Testis (tissue), 3 donors: ENCODE results near the gene HOOK2. TPM values are rescaled to one million over a fixed set of nuclear protein-coding genes. Genes with fewer than 3 reads are reported as not detected.

Experiments used
- DNase-seq: peaks from one replicate; pipeline ENCODE4 v3.0.0-alpha.2; 2019
- H3K27ac ChIP-seq, 2 donors: fragments of 200-600 bp; sonication (generic); one replicate each; pipeline ENCODE4 v1.5.1; 2019
- H3K27me3 ChIP-seq: fragments of 200-600 bp; sonication (generic); one replicate; pipeline ENCODE4 v1.5.1; 2019
- H3K36me3 ChIP-seq: fragments of 200-600 bp; sonication (generic); one replicate; pipeline ENCODE4 v1.5.1; 2017; ENCODE audit warnings: low read depth; ENCODE audit errors: missing control alignments
- H3K4me1 ChIP-seq: fragments of 200-600 bp; sonication (generic); one replicate; pipeline ENCODE4 v1.5.1; 2019
- H3K4me3 ChIP-seq, 2 donors: fragments of 200-600 bp; sonication (generic); one replicate each; pipeline ENCODE4 v1.5.1; 2017 to 2019
- H3K9me3 ChIP-seq: fragments of 200-600 bp; sonication (generic); one replicate; pipeline ENCODE4 v1.5.1; 2017
- POLR2A ChIP-seq: fragments of 450-650 bp; IDR thresholded peaks from one replicate; pipeline ENCODE4 v1.6.1; 2017; ENCODE audit warnings: antibody characterized with exemption, mild to moderate bottlenecking, moderate library complexity
- WGBS, 2 donors: methylation state at CpG; one replicate each; pipeline ENCODE4 v1.1.5; 2018; 5-methylcytosine and 5-hydroxymethylcytosine counted together
- intact Hi-C: fragments of 100-400 bp; cut with DNase I; formaldehyde crosslinking; loops from one replicate; pipeline ENCODE4 v1.15.1; 2023; ENCODE audit warnings: low total_unique reads
- polyA plus RNA-seq: library from polyadenylated mRNA; stranded (reverse); fragments of 350-450 nt; fragmentation: Illumina TruSeq; extraction: RNeasy Lipid Tissue Mini Kit (QIAGEN cat#74804); gene quantifications from one replicate; pipeline ENCODE4 v1.2.3, GENCODE V29; 2014; ENCODE audit warnings: low read depth, low replicate concordance; ENCODE audit not compliant: insufficient read depth
- total RNA-seq, 2 donors: library from RNA; depleted of rRNA; stranded (reverse); fragments of >200 nt; gene quantifications; one replicate each; pipeline ENCODE4 v1.2.3, GENCODE V29; 2016
- TF ChIP-seq, protein P1 (sequence below), 3 experiments: fragments of 450-650 bp in 2 of 3; fragments of 200-600 bp in 1 of 3; sonication (generic) in 1 of 3; IDR thresholded peaks; one replicate each; pipeline ENCODE4 v1.5.1; 2016 to 2019; ENCODE audit warnings: antibody characterized with exemption in 3 of 3, mild to moderate bottlenecking in 2 of 3, moderate library complexity in 1 of 3

Gene HOOK2
- total and polyA plus RNA-seq, 3 donors from 2014 or later, result 30.0 to 63.4 (median 54.4) TPM

DNA sequence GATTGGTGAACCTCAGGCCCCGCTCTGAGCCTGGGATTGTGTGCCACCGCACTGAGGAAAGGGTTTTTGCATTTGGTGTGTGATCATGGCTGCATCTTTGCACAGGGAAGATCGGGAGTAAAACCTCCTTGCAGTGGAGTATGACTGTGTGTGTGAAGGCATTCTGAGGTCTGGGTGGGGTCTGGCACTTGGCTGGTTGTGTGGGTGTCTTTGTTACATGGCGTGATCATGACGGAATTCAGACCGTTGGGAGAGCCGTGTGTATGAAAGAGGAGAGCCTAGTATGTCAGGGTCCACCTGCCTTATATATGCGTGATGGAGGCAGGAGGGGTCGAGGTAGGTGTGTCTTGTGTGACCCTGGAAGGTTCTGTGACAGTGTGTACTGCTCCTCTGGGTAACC, 24.5 kb downstream of the HOOK2 start:
- TF ChIP-seq, protein P1, sequence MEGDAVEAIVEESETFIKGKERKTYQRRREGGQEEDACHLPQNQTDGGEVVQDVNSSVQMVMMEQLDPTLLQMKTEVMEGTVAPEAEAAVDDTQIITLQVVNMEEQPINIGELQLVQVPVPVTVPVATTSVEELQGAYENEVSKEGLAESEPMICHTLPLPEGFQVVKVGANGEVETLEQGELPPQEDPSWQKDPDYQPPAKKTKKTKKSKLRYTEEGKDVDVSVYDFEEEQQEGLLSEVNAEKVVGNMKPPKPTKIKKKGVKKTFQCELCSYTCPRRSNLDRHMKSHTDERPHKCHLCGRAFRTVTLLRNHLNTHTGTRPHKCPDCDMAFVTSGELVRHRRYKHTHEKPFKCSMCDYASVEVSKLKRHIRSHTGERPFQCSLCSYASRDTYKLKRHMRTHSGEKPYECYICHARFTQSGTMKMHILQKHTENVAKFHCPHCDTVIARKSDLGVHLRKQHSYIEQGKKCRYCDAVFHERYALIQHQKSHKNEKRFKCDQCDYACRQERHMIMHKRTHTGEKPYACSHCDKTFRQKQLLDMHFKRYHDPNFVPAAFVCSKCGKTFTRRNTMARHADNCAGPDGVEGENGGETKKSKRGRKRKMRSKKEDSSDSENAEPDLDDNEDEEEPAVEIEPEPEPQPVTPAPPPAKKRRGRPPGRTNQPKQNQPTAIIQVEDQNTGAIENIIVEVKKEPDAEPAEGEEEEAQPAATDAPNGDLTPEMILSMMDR (IDR thresholded peaks at IDR 0.05), result no peak
- no peak for TF ChIP-seq POLR2A

DNA sequence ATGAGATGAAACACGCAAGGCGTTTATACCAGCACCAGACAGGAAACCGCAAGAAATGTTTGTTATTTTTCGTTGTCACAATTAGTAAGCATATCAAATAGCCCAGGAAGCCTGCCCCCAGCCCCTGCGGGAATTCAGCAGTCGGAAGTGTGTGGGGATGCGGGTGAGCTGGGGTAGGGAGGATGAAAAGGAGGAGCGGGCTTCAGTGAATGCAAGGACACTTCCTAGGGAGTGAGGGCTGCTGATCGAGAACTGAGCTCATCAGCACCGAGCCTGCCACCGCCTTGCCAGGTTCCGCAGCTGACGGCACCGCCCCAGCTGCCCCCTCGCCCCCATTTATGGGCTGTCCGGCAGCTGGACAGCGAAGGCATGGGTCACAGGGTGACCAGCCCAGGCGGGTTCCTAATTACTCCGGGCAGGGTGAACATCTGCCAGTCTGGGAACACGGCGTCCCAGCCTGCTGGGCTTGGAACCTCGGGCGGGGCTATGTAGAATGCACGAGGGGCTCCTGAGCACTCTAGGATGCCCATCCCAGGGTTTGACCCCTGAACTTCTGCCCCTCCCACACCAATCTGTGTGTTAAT, 25.3 kb downstream of the HOOK2 start:
- no peak for TF ChIP-seq POLR2A
- TF ChIP-seq, protein P1 (IDR thresholded peaks at IDR 0.05), result no peak
- Histone ChIP-seq H3K36me3 (no peaks in the 10 kb centered on the region), H3K27me3 (no peaks in the 10 kb centered on the region), H3K4me1 (peaks cover 5% of the 10 kb centered on the region), H3K4me3 (no peak overlapping the region), H3K9me3 (no peaks in the 10 kb centered on the region), H3K27ac (no peak overlapping the region)
- 41 to 67% methylated on average over 16 to 24 of the region's 24 CpGs for WGBS, 2 donors
- intact Hi-C loops, result no loop called here
- DNase-seq, result no peak

More for the DNA sequence above, 24.5 kb downstream of the HOOK2 start:
- Histone ChIP-seq H3K4me1 (peaks cover 5% of the 10 kb centered on the region), H3K27me3 (no peaks in the 10 kb centered on the region), H3K36me3 (no peaks in the 10 kb centered on the region), H3K9me3 (no peaks in the 10 kb centered on the region), H3K27ac (no peak overlapping the region), H3K4me3 (no peak overlapping the region)
- WGBS, 2 donors, result 68 to 72% methylated on average over 9 of the region's 9 CpGs
- DNase-seq, result no peak
- intact Hi-C loops, result no loop called here

DNA sequence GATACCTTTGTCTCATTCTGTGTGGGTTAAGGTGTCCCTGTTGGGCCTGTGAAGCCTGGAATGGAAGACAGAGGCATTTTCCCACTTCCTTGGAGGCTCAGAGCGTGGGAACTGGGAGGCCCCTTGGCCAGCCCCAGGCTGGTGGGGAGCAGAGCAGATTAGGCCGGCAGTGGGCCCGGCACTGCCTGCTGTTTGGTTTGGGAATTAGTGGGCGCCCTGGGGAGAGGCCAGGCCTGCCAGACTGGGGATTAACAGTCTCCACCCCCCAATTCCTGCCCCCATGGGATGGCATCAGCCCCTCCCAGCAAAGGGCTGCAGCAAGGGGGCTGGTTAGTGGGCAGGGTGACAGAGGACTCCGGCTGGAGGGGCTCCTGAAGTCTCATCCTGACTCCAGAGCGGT, 26.9 kb downstream of the HOOK2 start:
- no peaks in the 10 kb centered on the region for H3K27me3 ChIP-seq
- no peak for TF ChIP-seq POLR2A
- TF ChIP-seq, protein P1 (IDR thresholded peaks at IDR 0.05), result no peak
- H3K36me3 ChIP-seq, result no peaks in the 10 kb centered on the region
- no peak overlapping the region for H3K27ac ChIP-seq
- H3K9me3 ChIP-seq, result no peaks in the 10 kb centered on the region
- intact Hi-C loops, result no loop called here
- 83 to 100% methylated on average over 1 to 6 of the region's 6 CpGs for WGBS, 2 donors
- no peak for DNase-seq
- peaks cover 5% of the 10 kb centered on the region for H3K4me1 ChIP-seq
- H3K4me3 ChIP-seq, result no peak overlapping the region

DNA sequence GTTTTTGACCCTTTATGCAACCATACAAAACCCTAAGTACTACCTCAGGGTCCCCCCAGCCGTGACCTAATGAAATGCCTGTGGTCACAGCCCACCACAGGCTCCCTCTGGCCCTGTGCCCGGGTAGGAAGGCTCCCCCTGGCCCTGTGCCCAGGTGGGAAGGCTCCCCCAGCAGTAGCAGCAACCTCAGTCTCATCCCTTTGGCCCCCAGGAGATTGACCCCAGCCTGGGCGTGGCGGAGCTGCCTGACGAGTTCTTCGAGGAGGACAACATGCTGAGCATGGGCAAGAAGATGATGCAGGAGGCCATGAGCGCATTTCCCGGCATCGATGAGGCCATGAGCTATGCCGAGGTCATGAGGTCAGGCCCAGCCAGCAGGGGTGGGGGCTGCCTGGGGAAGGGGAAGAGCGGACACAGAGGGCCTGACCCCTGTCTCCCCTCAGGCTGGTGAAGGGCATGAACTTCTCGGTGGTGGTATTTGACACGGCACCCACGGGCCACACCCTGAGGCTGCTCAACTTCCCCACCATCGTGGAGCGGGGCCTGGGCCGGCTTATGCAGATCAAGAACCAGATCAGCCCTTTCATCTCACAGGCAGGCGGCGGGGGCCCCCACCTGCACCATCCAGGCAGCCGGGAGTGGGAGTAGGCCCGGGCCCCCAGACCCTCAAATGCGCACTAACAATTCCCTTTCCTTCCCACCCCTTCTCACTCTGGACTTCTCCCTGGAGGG, 30.0 kb downstream of the HOOK2 start:
- Histone ChIP-seq H3K27me3 (no peaks in the 10 kb centered on the region), H3K4me3 (no peak overlapping the region), H3K9me3 (no peaks in the 10 kb centered on the region), H3K27ac (no peak overlapping the region), H3K36me3 (no peaks in the 10 kb centered on the region), H3K4me1 (peaks cover 4% of the 10 kb centered on the region)
- TF ChIP-seq, protein P1 (IDR thresholded peaks at IDR 0.05), result no peak
- no peak for TF ChIP-seq POLR2A
- DNase-seq, result no peak
- intact Hi-C loops, result no loop called here
- WGBS, 2 donors, result 81 to 86% methylated on average over 9 to 22 of the region's 22 CpGs
